IMR-90 (cell line): ENCODE results near the gene RAVER1. TPM values are rescaled to one million over a fixed set of nuclear protein-coding genes. Genes with fewer than 3 reads are reported as not detected.
A peak's percentile ranks its signal among the peaks of the same experiment; 100 is the strongest.

ENCODE experiments used
- ATAC-seq: fragments of 200-7000 bp; cut with Tn5 transposase; 2 replicates; pipeline ENCODE4 v1.9.1; 2020; ENCODE audit warnings: low read depth, mild to moderate bottlenecking, moderate library complexity
- BruUV-seq: library from RNA; stranded (reverse); fragments of 400-500 nt; replicated peaks from 2 replicates; lab custom pipeline; 2021; lab: Mats Ljungman, UMichigan
- CTCF ChIA-PET: fragments of 300-600 bp; formaldehyde crosslinking; extraction: SDS; loops from one replicate; lab custom pipeline; 2021; ENCODE audit warnings: antibody characterized with exemption; lab: Yijun Ruan, JAX
- POLR2A ChIA-PET: fragments of 300-600 bp; sonication (Branson Sonifier 250); formaldehyde crosslinking; loops from one replicate; lab custom pipeline; 2022; ENCODE audit warnings: antibody characterized with exemption; ENCODE audit not compliant: unreplicated experiment; lab: Charles Lee
- DNase-seq: peaks from one replicate; pipeline ENCODE4 v3.0.0; 2013
- H2AFZ ChIP-seq: replicated peaks from 2 replicates; pipeline ENCODE3; 2013; ENCODE audit warnings: low read length, mild to moderate bottlenecking; ENCODE audit not compliant: poor library complexity
- H2AK5ac ChIP-seq: 2 replicates; pipeline ENCODE4 v1.6.1; 2013; ENCODE audit warnings: low read depth, low read length, inconsistent platforms
- H2AK9ac ChIP-seq: replicated peaks from 2 replicates; pipeline ENCODE3; 2013; ENCODE audit warnings: mild to moderate bottlenecking, low read depth, low read length, moderate library complexity; ENCODE audit not compliant: poor library complexity
- H2BK120ac ChIP-seq: 2 replicates; pipeline ENCODE4 v1.6.1; 2013; ENCODE audit warnings: low read depth, low read length, inconsistent platforms
- H2BK15ac ChIP-seq: 3 replicates; pipeline ENCODE4 v1.6.1; 2013; ENCODE audit warnings: low read depth, low read length, inconsistent platforms
- H2BK20ac ChIP-seq: 2 replicates; pipeline ENCODE4 v1.6.1; 2013; ENCODE audit warnings: low read depth, mild to moderate bottlenecking, inconsistent platforms, low read length, moderate library complexity
- H2BK5ac ChIP-seq: 2 replicates; pipeline ENCODE4 v1.6.1; 2013; ENCODE audit warnings: mild to moderate bottlenecking, low read depth, low read length, inconsistent platforms; ENCODE audit not compliant: poor library complexity, severe bottlenecking
- H3K14ac ChIP-seq: replicated peaks from 2 replicates; pipeline ENCODE4 v1.6.1; 2013; ENCODE audit warnings: low read depth, low read length, inconsistent platforms
- H3K18ac ChIP-seq: 2 replicates; pipeline ENCODE4 v1.6.1; 2013; ENCODE audit warnings: low read depth, low read length, control low read depth
- H3K23ac ChIP-seq: 2 replicates; pipeline ENCODE4 v1.6.1; 2013; ENCODE audit warnings: low read depth, low read length, inconsistent platforms
- H3K27ac ChIP-seq: 2 replicates; pipeline ENCODE4 v1.5.1; 2013; ENCODE audit warnings: mild to moderate bottlenecking, control low read depth, low read length; ENCODE audit not compliant: insufficient read depth
- H3K27me3 ChIP-seq: 2 replicates; pipeline ENCODE4 v1.6.1; 2013; ENCODE audit warnings: low read length; ENCODE audit not compliant: control insufficient read depth, insufficient read depth
- H3K36me3 ChIP-seq: 2 replicates; pipeline ENCODE4 v1.6.1; 2013; ENCODE audit warnings: low read length, mixed read lengths; ENCODE audit not compliant: control insufficient read depth, insufficient read depth
- H3K4ac ChIP-seq: 2 replicates; pipeline ENCODE4 v1.6.1; 2013; ENCODE audit warnings: low read depth, low read length, inconsistent platforms
- H3K4me1 ChIP-seq: 2 replicates; pipeline ENCODE4 v1.6.1; 2013; ENCODE audit warnings: low read length, mixed read lengths; ENCODE audit not compliant: control insufficient read depth, insufficient read depth
- H3K4me2 ChIP-seq: 2 replicates; pipeline ENCODE4 v1.6.1; 2013; ENCODE audit warnings: low read depth, mild to moderate bottlenecking, control low read depth, low read length, moderate library complexity
- H3K4me3 ChIP-seq: 2 replicates; pipeline ENCODE4 v1.5.1; 2013; ENCODE audit warnings: low read depth, mild to moderate bottlenecking, control low read depth, low read length, moderate library complexity; ENCODE audit not compliant: insufficient read depth
- H3K56ac ChIP-seq: 2 replicates; pipeline ENCODE4 v1.6.1; 2013; ENCODE audit warnings: low read length, inconsistent platforms; ENCODE audit not compliant: insufficient read depth; ENCODE audit errors: extremely low read depth
- H3K79me1 ChIP-seq, 2 experiments: 2 replicates each; pipeline ENCODE4 v1.6.1; 2013; ENCODE audit warnings: low read length in 2 of 2, inconsistent platforms in 1 of 2, low read depth in 1 of 2
- H3K9ac ChIP-seq: 2 replicates; pipeline ENCODE4 v1.6.1; 2013; ENCODE audit warnings: low read depth, low read length, control low read depth
- H3K9me1 ChIP-seq: 2 replicates; pipeline ENCODE4 v1.6.1; 2013; ENCODE audit warnings: low read length, inconsistent platforms; ENCODE audit not compliant: insufficient read depth
- H3K9me3 ChIP-seq: 2 replicates; pipeline ENCODE4 v1.6.1; 2013; ENCODE audit warnings: low read length; ENCODE audit not compliant: control insufficient read depth, insufficient read depth
- H4K20me1 ChIP-seq: 2 replicates; pipeline ENCODE4 v1.6.1; 2013; ENCODE audit warnings: low read length, inconsistent platforms; ENCODE audit not compliant: insufficient read depth
- H4K5ac ChIP-seq: 2 replicates; pipeline ENCODE4 v1.6.1; 2013; ENCODE audit warnings: mild to moderate bottlenecking, low read depth, low read length, control low read depth
- H4K8ac ChIP-seq, 2 experiments: 2 replicates each; pipeline ENCODE4 v1.6.1; 2013; ENCODE audit warnings: low read depth in 2 of 2, low read length in 2 of 2, control low read depth in 1 of 2, inconsistent platforms in 1 of 2
- H4K91ac ChIP-seq: 2 replicates; pipeline ENCODE4 v1.6.1; 2013; ENCODE audit warnings: low read depth, low read length, inconsistent platforms; ENCODE audit not compliant: insufficient read depth
- BHLHE40 ChIP-seq: fragments of 150-350 bp; IDR thresholded peaks from 2 replicates; pipeline ENCODE4 v1.6.1; 2016; ENCODE audit warnings: mild to moderate bottlenecking, low read depth, low read length
- CEBPB ChIP-seq: IDR thresholded peaks from 2 replicates; pipeline ENCODE4 v1.6.1; 2012; ENCODE audit warnings: low read depth, low read length, improper control_type of control experiment
- CHD1 ChIP-seq: IDR thresholded peaks from 2 replicates; pipeline ENCODE4 v1.6.1; 2012; ENCODE audit warnings: low read depth, low read length, improper control_type of control experiment
- FOS ChIP-seq: fragments of 150-350 bp; IDR thresholded peaks from 2 replicates; pipeline ENCODE4 v1.6.1; 2016; ENCODE audit warnings: low read depth, low read length
- MAFK ChIP-seq: IDR thresholded peaks from 2 replicates; pipeline ENCODE4 v1.6.1; 2012; ENCODE audit warnings: low read depth, low read length, improper control_type of control experiment
- MAZ ChIP-seq: IDR thresholded peaks from 2 replicates; pipeline ENCODE4 v1.6.1; 2012; ENCODE audit warnings: low read depth, mild to moderate bottlenecking, low read length, improper control_type of control experiment, moderate library complexity, borderline replicate concordance
- MXI1 ChIP-seq: IDR thresholded peaks from 2 replicates; pipeline ENCODE4 v1.6.1; 2012; ENCODE audit warnings: low read depth, mild to moderate bottlenecking, low read length, moderate library complexity, borderline replicate concordance
- NFE2L2 ChIP-seq: fragments of 150-350 bp; IDR thresholded peaks from 2 replicates; pipeline ENCODE4 v1.6.1; 2016; ENCODE audit warnings: low read depth, mild to moderate bottlenecking, low read length
- POLR2A ChIP-seq: IDR thresholded peaks from 2 replicates; pipeline ENCODE4 v1.6.1; 2012; ENCODE audit warnings: mild to moderate bottlenecking, low read depth, low read length
- RAD21 ChIP-seq: IDR thresholded peaks from 2 replicates; pipeline ENCODE4 v1.6.1; 2012; ENCODE audit warnings: low read length, improper control_type of control experiment
- RCOR1 ChIP-seq: IDR thresholded peaks from 2 replicates; pipeline ENCODE4 v1.6.1; 2012; ENCODE audit warnings: mild to moderate bottlenecking, low read length, improper control_type of control experiment; ENCODE audit not compliant: insufficient replicate concordance
- RFX5 ChIP-seq: IDR thresholded peaks from 2 replicates; pipeline ENCODE4 v1.8.0; 2012; ENCODE audit warnings: low read depth, mild to moderate bottlenecking, low read length, moderate library complexity
- SMC3 ChIP-seq: fragments of 150-350 bp; IDR thresholded peaks from 2 replicates; pipeline ENCODE4 v1.6.1; 2016; ENCODE audit warnings: low read depth, mild to moderate bottlenecking, antibody characterized with exemption, low read length, moderate library complexity
- USF2 ChIP-seq: fragments of 150-350 bp; IDR thresholded peaks from 2 replicates; pipeline ENCODE4 v1.6.1; 2017; ENCODE audit warnings: mild to moderate bottlenecking, antibody characterized with exemption, low read length, low read depth
- WGBS, 2 experiments: methylation state at CpG; one replicate each; pipeline versions ENCODE4 v1.1.5 to v1.1.7; 2013; ENCODE audit warnings: missing lambda C conversion rate in 2 of 2; ENCODE audit not compliant: insufficient read length in 1 of 2; ENCODE audit errors: extremely low coverage in 2 of 2; 5-methylcytosine and 5-hydroxymethylcytosine counted together
- dilution Hi-C: fragments of 300-500 bp; cut with HindIII; formaldehyde crosslinking; loops from one replicate; pipeline ENCODE4 v1.14.3; 2018; ENCODE audit warnings: low sequenced_read_pairs; ENCODE audit not compliant: unreplicated experiment
- in situ Hi-C: fragments of 300-500 bp; cut with MboI; formaldehyde crosslinking; loops from 3 replicates; pipeline ENCODE4 v1.14.3; 2019; ENCODE audit warnings: low sequenced_read_pairs, inconsistent platforms, mixed read lengths
- intact Hi-C: fragments of 100-400 bp; cut with micrococcal nuclease; formaldehyde crosslinking; loops from 2 replicates; pipeline ENCODE4 v1.10.0; 2022
- polyA plus RNA-seq, 3 experiments: library from polyadenylated mRNA; depleted of rRNA; stranded (reverse); fragments of >200 nt; gene quantifications; 2 replicates each; pipeline ENCODE4 v1.2.3, GENCODE V29; 2012; ENCODE audit warnings: low replicate concordance in 1 of 3
- total RNA-seq: library from RNA; depleted of rRNA; stranded (reverse); fragments of >200 nt; gene quantifications from 2 replicates; pipeline ENCODE4 v1.2.3, GENCODE V29; 2012
- TF ChIP-seq, protein P1 (sequence below): conservative IDR thresholded peaks from 2 replicates; pipeline ENCODE4 v1.5.1; 2012; ENCODE audit warnings: mild to moderate bottlenecking, low read depth, low read length, improper control_type of control experiment
- TF ChIP-seq, protein P2 (sequence below): fragments of 150-350 bp; IDR thresholded peaks from 2 replicates; pipeline ENCODE4 v1.6.1; 2016; ENCODE audit warnings: low read depth, mild to moderate bottlenecking, low read length, moderate library complexity, borderline replicate concordance

The RAVER1 gene
- total and polyA plus RNA-seq, 2 of the 4 experiments (the other 2 are of a cell fraction): 2.7 to 18.1 TPM

DNA sequence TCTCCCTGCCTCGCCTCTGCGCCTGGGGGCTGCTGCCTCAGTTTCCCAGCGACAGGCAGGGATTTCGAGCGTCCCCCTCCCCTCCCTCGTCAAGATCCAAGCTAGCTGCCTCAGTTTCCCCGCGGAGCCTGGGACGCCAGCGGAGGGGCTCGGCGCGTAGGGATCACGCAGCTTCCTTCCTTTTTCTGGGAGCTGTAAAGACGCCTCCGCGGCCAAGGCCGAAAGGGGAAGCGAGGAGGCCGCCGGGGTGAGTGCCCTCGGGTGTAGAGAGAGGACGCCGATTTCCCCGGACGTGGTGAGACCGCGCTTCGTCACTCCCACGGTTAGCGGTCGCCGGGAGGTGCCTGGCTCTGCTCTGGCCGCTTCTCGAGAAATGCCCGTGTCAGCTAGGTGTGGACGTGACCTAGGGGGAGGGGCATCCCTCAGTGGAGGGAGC, 63.1 kb downstream of the RAVER1 start:
- Histone ChIP-seq H2BK15ac (no peak overlapping the region), H3K36me3 (no peaks in the 10 kb centered on the region), H3K4me2 (peak overlapping the region; percentile 8; the same call in 1 of the 2 replicates), H2BK5ac (no peak overlapping the region), H3K27ac (no peak overlapping the region), H2BK120ac (peak overlapping the region; percentile 64; the same call in 1 of the 2 replicates), H3K9me1 (no peaks in the 10 kb centered on the region), H3K79me1 (0 out of 4 replicates have a peak, but pooled peaks cover 0 to 6% of the 10 kb centered on the region in 2 experiments), H2BK20ac (no peak overlapping the region), H4K91ac (peak overlapping the region; percentile 41), H3K9me3 (no peaks in the 10 kb centered on the region), H3K4me1 (peaks cover 3% of the 10 kb centered on the region; the same call in 1 of the 2 replicates), H3K27me3 (no peaks in the 10 kb centered on the region; the same call in 1 of the 2 replicates), H4K5ac (peak overlapping the region; percentile 49), H2AK9ac (peak overlapping the region; percentile 80), H3K14ac (no peak overlapping the region), H4K8ac (peak overlapping the region; percentile 64 to 81; a peak in 2 of 4 replicates), H3K9ac (no peak overlapping the region), H4K20me1 (no peaks in the 10 kb centered on the region), H3K4ac (peak overlapping the region; percentile 60), H2AK5ac (peak overlapping the region; percentile 37; the same call in 1 of the 2 replicates), H3K4me3 (no peak overlapping the region), H3K18ac (no peak overlapping the region; the same call in 1 of the 2 replicates), H3K23ac (no peak overlapping the region), H2AFZ (peak overlapping the region; percentile 94), H3K56ac (no peak overlapping the region)
- ChIA-PET POLR2A (interaction anchor here (1.6 kb wide), 1 partner anchor 21 kb away, joined by 8 read pairs; no protein-coding TSS in a partner anchor), CTCF (interaction anchor here (1.3 to 2.6 kb wide), 2 partner anchors 21 to 118 kb away, joined by 4 to 12 read pairs; no protein-coding TSS in a partner anchor)
- TF ChIP-seq RAD21 (no peak), USF2 (no peak), MAZ (no peak), CEBPB (no peak), NFE2L2 (no peak), MXI1 (no peak), RFX5 (no peak), POLR2A (no peak), BHLHE40 (no peak), CHD1 (no peak), RCOR1 (no peak), FOS (no peak), SMC3 (no peak), MAFK (no peak)
- TF ChIP-seq, protein P1, sequence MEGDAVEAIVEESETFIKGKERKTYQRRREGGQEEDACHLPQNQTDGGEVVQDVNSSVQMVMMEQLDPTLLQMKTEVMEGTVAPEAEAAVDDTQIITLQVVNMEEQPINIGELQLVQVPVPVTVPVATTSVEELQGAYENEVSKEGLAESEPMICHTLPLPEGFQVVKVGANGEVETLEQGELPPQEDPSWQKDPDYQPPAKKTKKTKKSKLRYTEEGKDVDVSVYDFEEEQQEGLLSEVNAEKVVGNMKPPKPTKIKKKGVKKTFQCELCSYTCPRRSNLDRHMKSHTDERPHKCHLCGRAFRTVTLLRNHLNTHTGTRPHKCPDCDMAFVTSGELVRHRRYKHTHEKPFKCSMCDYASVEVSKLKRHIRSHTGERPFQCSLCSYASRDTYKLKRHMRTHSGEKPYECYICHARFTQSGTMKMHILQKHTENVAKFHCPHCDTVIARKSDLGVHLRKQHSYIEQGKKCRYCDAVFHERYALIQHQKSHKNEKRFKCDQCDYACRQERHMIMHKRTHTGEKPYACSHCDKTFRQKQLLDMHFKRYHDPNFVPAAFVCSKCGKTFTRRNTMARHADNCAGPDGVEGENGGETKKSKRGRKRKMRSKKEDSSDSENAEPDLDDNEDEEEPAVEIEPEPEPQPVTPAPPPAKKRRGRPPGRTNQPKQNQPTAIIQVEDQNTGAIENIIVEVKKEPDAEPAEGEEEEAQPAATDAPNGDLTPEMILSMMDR: no peak
- TF ChIP-seq, protein P2, sequence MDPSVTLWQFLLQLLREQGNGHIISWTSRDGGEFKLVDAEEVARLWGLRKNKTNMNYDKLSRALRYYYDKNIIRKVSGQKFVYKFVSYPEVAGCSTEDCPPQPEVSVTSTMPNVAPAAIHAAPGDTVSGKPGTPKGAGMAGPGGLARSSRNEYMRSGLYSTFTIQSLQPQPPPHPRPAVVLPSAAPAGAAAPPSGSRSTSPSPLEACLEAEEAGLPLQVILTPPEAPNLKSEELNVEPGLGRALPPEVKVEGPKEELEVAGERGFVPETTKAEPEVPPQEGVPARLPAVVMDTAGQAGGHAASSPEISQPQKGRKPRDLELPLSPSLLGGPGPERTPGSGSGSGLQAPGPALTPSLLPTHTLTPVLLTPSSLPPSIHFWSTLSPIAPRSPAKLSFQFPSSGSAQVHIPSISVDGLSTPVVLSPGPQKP: no peak
- no peak for DNase-seq
- intact Hi-C loops: no loop called here
- in situ Hi-C loops: no loop called here
- BruUV-seq: no TSS peak
- WGBS, 2 experiments: no CpG with 5 or more reads among the region's 37 CpGs
- dilution Hi-C loops: no loop called here
- no peak for ATAC-seq
